Vagina (tissue), 2 donors: Measurements from ENCODE around the gene MAMDC2. TPM values are rescaled to one million over a fixed set of nuclear protein-coding genes. Genes with fewer than 3 reads are reported as not detected.

Experiments
- DNase-seq, 2 donors: peaks; one replicate each; pipeline ENCODE4 v3.0.0-alpha.2; 2017; ENCODE audit errors: extremely low spot score in 2 of 2
- H3K27ac ChIP-seq: fragments of 200-600 bp; sonication (generic); one replicate; pipeline ENCODE4 v1.5.1; 2019
- H3K27me3 ChIP-seq: fragments of 200-600 bp; sonication (generic); one replicate; pipeline ENCODE4 v1.5.1; 2019
- H3K36me3 ChIP-seq, 2 donors: fragments of 200-600 bp; sonication (generic); one replicate each; pipeline ENCODE4 v1.5.1; 2017 to 2019
- H3K4me1 ChIP-seq: fragments of 200-600 bp; sonication (generic); one replicate; pipeline ENCODE4 v1.5.1; 2019
- H3K4me3 ChIP-seq, 2 donors: fragments of 200-600 bp; sonication (generic); 1 replicate in 1 of 2; 2 replicates in 1 of 2; pipeline ENCODE4 v1.5.1; 2016 to 2019
- H3K9me3 ChIP-seq: fragments of 200-600 bp; sonication (generic); one replicate; pipeline ENCODE4 v1.5.1; 2019
- POLR2A ChIP-seq, 2 donors: fragments of 450-650 bp; IDR thresholded peaks; one replicate each; pipeline ENCODE4 v1.6.1; 2017; ENCODE audit warnings: antibody characterized with exemption in 2 of 2, mild to moderate bottlenecking in 2 of 2, moderate library complexity in 2 of 2
- POLR2AphosphoS5 ChIP-seq, 2 donors: sonication (generic); formaldehyde crosslinking; IDR thresholded peaks; one replicate each; pipeline ENCODE4 v1.9.0; 2017; ENCODE audit warnings: antibody characterized with exemption in 2 of 2, mild to moderate bottlenecking in 2 of 2, low read depth in 1 of 2; ENCODE audit not compliant: insufficient read depth in 1 of 2
- intact Hi-C: fragments of 100-400 bp; cut with DNase I; formaldehyde crosslinking; loops from one replicate; pipeline ENCODE4 v1.15.1; 2023
- total RNA-seq: library from RNA; depleted of rRNA; stranded (reverse); fragments of >200 nt; gene quantifications from one replicate; pipeline ENCODE4 v1.2.3, GENCODE V29; 2016
- TF ChIP-seq, protein P1 (sequence below), 3 experiments: fragments of 450-650 bp in 2 of 3; fragments of 200-600 bp in 1 of 3; sonication (generic) in 1 of 3; IDR thresholded peaks; one replicate each; pipeline ENCODE4 v1.5.1; 2017 to 2019; ENCODE audit warnings: antibody characterized with exemption in 3 of 3, mild to moderate bottlenecking in 2 of 3, moderate library complexity in 2 of 3

MAMDC2 gene
- total RNA-seq, 1 donor from 2014 or later = 38.5 TPM

DNA sequence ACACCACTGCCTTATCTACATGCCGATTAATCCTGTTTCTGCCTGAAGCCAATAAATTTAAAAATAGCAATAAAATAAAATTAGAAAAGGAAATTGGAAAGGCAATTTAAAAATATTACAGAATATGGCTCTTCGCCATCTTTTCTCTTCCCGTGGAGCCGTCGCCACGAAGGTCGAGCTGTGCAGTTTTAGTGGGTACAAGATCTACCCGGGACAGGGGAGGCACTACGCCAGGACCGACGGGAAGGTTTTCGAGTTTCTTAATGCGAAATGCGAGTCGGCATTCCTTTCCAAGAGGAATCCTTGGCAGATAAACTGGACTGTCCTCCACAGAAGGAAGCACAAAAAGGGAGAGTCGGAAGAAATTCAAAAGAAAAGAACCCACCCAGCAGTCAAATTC lies 173.4 kb downstream of the MAMDC2 start:
- H3K4me3 ChIP-seq = no peak overlapping the region
- H3K27me3 ChIP-seq = no peaks in the 10 kb centered on the region
- H3K36me3 ChIP-seq = peaks cover 0 to 6% of the 10 kb centered on the region in 2 donors
- H3K27ac ChIP-seq = no peak overlapping the region
- TF ChIP-seq POLR2AphosphoS5 (IDR thresholded peaks at IDR 0.05; ENCODE audit: insufficient read depth in 1 of 2, low read depth in 1 of 2) (no peak), POLR2A (IDR thresholded peaks at IDR 0.05) (no peak)
- TF ChIP-seq, protein P1, sequence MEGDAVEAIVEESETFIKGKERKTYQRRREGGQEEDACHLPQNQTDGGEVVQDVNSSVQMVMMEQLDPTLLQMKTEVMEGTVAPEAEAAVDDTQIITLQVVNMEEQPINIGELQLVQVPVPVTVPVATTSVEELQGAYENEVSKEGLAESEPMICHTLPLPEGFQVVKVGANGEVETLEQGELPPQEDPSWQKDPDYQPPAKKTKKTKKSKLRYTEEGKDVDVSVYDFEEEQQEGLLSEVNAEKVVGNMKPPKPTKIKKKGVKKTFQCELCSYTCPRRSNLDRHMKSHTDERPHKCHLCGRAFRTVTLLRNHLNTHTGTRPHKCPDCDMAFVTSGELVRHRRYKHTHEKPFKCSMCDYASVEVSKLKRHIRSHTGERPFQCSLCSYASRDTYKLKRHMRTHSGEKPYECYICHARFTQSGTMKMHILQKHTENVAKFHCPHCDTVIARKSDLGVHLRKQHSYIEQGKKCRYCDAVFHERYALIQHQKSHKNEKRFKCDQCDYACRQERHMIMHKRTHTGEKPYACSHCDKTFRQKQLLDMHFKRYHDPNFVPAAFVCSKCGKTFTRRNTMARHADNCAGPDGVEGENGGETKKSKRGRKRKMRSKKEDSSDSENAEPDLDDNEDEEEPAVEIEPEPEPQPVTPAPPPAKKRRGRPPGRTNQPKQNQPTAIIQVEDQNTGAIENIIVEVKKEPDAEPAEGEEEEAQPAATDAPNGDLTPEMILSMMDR (IDR thresholded peaks at IDR 0.05) = no peak
- H3K4me1 ChIP-seq = no peaks in the 10 kb centered on the region
- intact Hi-C loops = no loop called here
- DNase-seq = no peak
- peaks cover 4% of the 10 kb centered on the region for H3K9me3 ChIP-seq

DNA sequence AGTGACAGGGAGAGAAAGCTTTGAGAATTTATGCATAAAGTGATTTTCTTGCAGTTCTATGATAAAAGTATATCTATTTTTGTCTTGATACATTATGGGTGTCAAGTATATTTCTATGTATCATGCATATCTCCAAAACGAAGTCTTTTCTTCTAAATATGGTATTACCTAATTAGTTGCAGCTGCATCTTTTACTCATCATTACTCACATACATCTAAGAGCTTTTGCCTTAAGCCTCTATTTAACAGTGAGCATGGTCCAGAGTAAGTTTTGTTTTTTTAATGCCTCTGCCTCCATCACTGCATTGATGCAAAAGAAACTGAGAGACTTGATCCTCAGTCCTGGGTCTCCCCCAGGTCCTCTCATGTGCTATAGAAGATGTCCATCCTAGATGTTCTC lies 175.1 kb downstream of the MAMDC2 start:
- no peak for DNase-seq
- H3K36me3 ChIP-seq = peaks cover 0 to 5% of the 10 kb centered on the region in 2 donors
- TF ChIP-seq, protein P1 (IDR thresholded peaks at IDR 0.05) = no peak
- TF ChIP-seq POLR2AphosphoS5 (IDR thresholded peaks at IDR 0.05; ENCODE audit: insufficient read depth in 1 of 2, low read depth in 1 of 2) = no peak
- no peak for TF ChIP-seq POLR2A (IDR thresholded peaks at IDR 0.05)
- no peak overlapping the region for H3K27ac ChIP-seq
- H3K4me3 ChIP-seq = no peak overlapping the region
- H3K27me3 ChIP-seq = no peaks in the 10 kb centered on the region
- intact Hi-C loops = no loop called here
- no peaks in the 10 kb centered on the region for H3K9me3 ChIP-seq
- no peaks in the 10 kb centered on the region for H3K4me1 ChIP-seq

DNA sequence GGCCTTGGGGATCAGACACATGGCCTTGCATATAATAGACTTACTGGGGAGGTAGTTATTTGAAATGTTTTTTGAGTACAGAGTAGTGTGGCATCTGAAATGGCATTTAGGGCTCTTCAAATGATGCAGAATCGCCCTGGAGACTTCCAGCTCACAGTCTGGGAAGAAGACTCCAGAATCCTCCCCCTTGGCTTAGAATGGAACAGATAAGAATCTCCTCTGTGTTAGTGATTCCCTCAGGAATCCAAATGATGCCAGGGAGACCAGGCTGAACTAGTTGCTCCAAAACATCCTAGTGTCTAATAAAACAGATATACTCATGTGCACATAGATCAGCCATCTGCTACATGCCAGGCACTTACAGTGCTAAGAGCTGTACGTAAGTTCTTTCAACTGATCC lies 176.6 kb downstream of the MAMDC2 start:
- H3K4me3 ChIP-seq = no peak overlapping the region
- TF ChIP-seq POLR2A (IDR thresholded peaks at IDR 0.05) = no peak
- TF ChIP-seq, protein P1 (IDR thresholded peaks at IDR 0.05) = no peak
- no peak for TF ChIP-seq POLR2AphosphoS5 (IDR thresholded peaks at IDR 0.05; ENCODE audit: insufficient read depth in 1 of 2, low read depth in 1 of 2)
- no peak overlapping the region for H3K27ac ChIP-seq
- DNase-seq = no peak
- no peaks in the 10 kb centered on the region for H3K27me3 ChIP-seq
- H3K36me3 ChIP-seq = no peaks in the 10 kb centered on the region
- H3K4me1 ChIP-seq = no peaks in the 10 kb centered on the region
- H3K9me3 ChIP-seq = no peaks in the 10 kb centered on the region
- intact Hi-C loops = no loop called here

DNA sequence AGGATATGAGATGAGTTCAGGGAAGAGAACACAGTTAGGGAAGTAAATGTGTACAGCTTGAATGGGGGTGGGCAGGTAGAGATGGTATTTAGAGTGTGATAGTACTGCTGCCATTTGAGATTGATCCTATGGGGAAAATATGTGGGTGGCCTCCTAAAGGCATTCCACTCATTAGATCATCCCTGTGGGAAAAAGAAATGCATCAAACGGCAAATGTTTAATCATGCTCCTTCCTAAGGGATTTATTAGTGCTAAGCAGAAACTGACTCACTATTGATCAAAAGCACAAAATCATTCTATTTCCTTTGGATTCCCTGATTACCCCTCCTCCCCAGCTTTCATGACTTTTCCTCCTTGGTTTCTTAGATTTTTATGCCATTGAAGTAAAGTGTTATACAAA lies 178.7 kb downstream of the MAMDC2 start:
- TF ChIP-seq, protein P1 (IDR thresholded peaks at IDR 0.05) = no peak
- no peak for TF ChIP-seq POLR2A (IDR thresholded peaks at IDR 0.05)
- no peak for TF ChIP-seq POLR2AphosphoS5 (IDR thresholded peaks at IDR 0.05; ENCODE audit: insufficient read depth in 1 of 2, low read depth in 1 of 2)
- H3K9me3 ChIP-seq = no peaks in the 10 kb centered on the region
- no peak for DNase-seq
- H3K4me1 ChIP-seq = no peaks in the 10 kb centered on the region
- H3K36me3 ChIP-seq = no peaks in the 10 kb centered on the region
- H3K27ac ChIP-seq = no peak overlapping the region
- H3K4me3 ChIP-seq = no peak overlapping the region
- intact Hi-C loops = no loop called here
- no peaks in the 10 kb centered on the region for H3K27me3 ChIP-seq

DNA sequence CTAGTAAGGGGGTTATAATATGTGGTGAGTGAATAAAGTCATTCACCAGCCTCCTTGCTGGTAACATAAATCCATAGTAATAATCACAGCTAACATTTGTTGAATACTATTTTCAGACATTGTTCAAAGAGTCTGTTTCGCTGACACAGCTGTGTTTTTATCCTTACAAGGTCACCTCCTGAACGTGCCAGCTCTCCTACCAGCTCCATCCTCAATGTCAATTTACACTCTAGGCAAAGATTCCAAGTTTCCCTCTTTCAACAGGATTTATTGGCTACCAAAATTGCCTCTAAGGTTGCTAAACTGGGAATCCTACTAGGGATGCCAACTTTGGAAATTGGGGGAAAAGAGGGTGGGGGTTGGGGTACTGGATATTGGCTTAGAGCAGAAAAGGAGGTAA lies 184.5 kb downstream of the MAMDC2 start:
- no peaks in the 10 kb centered on the region for H3K36me3 ChIP-seq
- H3K9me3 ChIP-seq = no peaks in the 10 kb centered on the region
- H3K4me1 ChIP-seq = no peaks in the 10 kb centered on the region
- DNase-seq = no peak
- no peak overlapping the region for H3K27ac ChIP-seq
- TF ChIP-seq POLR2A (IDR thresholded peaks at IDR 0.05) = no peak
- TF ChIP-seq, protein P1 (IDR thresholded peaks at IDR 0.05) = no peak
- no peak for TF ChIP-seq POLR2AphosphoS5 (IDR thresholded peaks at IDR 0.05; ENCODE audit: insufficient read depth in 1 of 2, low read depth in 1 of 2)
- H3K27me3 ChIP-seq = no peaks in the 10 kb centered on the region
- H3K4me3 ChIP-seq = no peak overlapping the region
- intact Hi-C loops = no loop called here
